GM18873 (cell line): Measurements from ENCODE around the gene JADE2.

ENCODE experiments used
- ATAC-seq: cut with Tn5 transposase; IDR thresholded peaks from one replicate; pipeline ENCODE4 v1.9.1; 2021; ENCODE audit warnings: mild to moderate bottlenecking, moderate library complexity, moderate number of reproducible peaks; ENCODE audit not compliant: unreplicated experiment, low FRiP score

Gene JADE2

GRCh38 chr5:134611515-134611914 lies 86.0 kb downstream of the JADE2 start:
- ATAC-seq: no peak

GRCh38 chr5:134614450-134615085 lies 89.1 kb downstream of the JADE2 start:
- no peak for ATAC-seq

GRCh38 chr5:134620634-134621033 lies 95.2 kb downstream of the JADE2 start:
- no peak for ATAC-seq

DNA sequence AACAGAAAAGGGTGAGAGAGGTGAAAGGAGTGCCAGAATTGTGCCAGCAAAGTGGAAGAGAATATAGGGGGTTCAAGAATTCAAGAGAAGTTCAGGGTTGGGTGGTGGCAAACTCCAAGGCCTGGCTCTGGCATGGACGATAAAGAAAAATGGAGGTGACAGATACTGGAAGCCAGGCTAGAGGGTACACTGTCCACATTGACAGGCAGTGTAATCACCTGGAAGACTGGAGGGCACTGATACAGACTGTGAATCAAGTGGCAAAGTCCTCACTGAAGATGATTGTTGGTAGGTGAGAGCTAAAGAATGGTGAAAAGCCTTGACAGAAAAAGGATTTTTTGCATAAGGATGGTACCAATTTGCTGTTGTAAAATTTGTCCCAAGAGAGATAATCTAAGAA lies 100.1 kb downstream of the JADE2 start:
- no peak for ATAC-seq

DNA sequence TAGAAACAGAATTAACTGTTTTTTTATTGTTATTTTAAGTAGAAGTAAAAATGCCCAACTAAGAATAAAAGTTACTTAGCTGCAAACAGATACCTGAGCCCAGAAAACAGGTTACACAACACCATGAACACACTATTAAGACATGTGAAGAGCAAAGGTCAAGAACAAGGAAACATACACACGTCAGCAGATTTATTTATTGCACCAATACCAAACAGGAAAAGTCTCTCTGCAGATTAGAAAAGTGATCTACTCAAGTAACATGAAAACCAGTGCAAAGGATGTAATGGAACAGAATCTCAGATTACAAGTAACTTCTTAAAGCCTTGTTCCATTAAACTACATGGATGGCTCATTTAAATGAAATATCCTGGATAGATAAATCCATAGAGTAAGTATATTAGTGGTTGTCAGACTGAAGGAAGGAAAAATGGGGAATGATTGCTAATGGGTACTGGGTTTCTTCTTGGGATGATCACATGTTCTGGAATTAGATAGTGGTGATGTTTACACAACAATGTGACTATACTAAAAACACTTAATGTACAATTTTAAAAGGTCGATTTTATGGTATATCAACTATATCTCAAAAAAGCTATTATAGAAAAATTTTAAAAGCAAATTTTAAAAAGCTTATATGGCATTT lies 101.0 kb downstream of the JADE2 start:
- ATAC-seq: no peak
